CD4-positive, alpha-beta T cell treated with Interleukin-15 for 1 hour (primary cell): ENCODE measurements around the gene CNTF.
A peak's percentile ranks its signal among the peaks of the same experiment; 100 is the strongest.

Experiments
- DNase-seq: peaks from one replicate; pipeline ENCODE4 v3.0.0-alpha.2; 2020

CNTF gene

GRCh38 chr11:58647866-58648265 is 25.4 kb downstream of the CNTF start:
- DNase-seq = no peak

DNA sequence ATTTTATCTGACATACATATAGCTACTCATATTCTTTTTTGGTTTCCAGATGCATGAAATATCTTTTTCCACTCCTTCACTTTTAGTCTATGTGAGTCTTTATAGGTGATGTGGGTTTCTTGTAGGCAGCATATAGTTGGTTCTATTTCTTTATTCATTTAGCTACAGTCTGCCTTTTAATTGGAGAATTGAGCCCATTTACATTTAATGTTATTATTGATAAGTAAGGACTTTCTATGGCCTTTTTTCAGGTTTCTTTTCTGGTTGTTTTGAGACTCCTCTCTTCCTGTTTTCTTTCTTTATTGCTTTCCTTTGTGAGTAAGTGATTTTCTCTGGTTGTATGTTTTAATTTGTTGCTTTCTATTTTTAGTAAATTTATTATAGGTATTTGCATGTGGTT is 27.2 kb downstream of the CNTF start:
- DNase-seq = no peak

DNA sequence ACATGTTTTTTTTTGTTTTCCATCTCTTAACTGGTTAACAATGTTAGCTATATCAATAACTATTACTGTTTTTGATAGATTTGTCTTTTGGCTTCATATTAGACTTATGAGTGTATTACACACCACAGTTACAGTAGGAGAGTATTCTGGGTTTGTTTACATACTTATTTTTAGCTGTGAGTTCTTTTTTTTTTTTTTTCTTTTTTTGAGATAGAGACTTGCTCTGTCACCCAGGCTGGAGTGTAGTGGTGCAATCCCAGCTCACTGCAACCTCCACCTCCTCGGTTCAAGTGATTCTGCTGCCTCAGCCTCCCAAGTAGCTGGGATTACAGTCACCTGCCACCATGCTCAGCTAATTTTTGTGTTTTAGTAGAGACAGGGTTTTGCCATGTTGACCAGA is 28.0 kb downstream of the CNTF start:
- DNase-seq = no peak

GRCh38 chr11:58652726-58653280 is 30.3 kb downstream of the CNTF start:
- no peak for DNase-seq

- DNase-seq = peak; percentile 70
Measured at GRCh38 chr11:58654079-58654907, 31.8 kb downstream of the CNTF start.

GRCh38 chr11:58654908-58655296 is 32.4 kb downstream of the CNTF start:
- DNase-seq = no peak

DNA sequence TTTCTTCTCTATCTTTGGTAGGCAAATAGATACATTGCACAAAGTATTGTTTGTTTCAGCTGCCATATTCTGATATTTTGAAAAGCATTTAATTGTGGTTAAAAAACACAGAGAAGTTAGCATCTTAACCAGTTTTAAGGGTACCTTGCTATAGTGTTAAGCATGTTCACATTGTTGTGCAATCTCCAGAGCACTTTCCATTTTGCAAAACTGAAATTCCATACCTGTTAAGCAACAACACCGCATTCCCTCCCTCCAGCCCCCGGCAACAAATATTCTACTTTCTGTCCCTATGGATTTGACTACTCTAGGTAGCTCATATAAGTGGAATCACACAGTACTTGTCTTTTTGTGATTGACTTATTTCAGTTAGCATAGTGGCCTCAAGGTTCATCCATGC is 33.9 kb downstream of the CNTF start:
- DNase-seq = no peak

DNA sequence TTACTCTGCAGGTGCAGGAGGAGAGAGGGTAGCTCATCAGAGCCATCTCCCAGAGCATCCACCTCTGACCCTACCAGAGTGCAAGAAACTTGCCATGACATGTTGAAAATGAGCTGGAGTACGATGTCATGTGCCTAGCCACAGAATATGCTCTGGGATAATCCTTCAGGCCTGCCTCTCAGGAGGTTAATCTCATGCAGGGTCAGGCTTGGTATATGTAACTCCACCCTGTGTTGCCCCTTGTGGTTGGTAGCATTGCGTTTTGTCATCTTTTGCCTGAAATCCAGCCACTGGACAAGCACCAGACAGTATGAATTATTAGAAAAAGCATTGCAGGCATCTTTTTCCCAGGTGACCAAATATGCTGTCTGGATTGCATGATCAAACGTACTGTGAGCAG is 36.2 kb downstream of the CNTF start:
- no peak for DNase-seq

DNA sequence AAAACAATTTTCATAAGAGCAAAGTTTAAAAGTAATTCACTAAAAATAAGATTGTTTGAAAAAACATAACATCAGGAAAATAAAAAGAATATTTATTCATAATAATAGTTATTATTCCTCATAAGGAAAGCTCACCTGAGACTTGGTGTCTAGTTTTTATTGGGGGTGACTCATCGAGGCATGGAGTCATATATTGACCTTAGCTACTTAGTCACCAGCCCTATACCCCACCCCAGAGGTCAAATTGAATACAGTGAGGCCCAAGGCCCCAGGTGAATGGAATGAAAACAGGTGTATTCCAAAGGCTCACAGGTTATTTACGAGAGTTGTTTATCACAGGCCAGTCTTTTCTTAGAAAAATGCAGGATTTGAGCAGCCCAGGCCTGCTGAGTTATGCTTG is 36.9 kb downstream of the CNTF start:
- DNase-seq = no peak

DNA sequence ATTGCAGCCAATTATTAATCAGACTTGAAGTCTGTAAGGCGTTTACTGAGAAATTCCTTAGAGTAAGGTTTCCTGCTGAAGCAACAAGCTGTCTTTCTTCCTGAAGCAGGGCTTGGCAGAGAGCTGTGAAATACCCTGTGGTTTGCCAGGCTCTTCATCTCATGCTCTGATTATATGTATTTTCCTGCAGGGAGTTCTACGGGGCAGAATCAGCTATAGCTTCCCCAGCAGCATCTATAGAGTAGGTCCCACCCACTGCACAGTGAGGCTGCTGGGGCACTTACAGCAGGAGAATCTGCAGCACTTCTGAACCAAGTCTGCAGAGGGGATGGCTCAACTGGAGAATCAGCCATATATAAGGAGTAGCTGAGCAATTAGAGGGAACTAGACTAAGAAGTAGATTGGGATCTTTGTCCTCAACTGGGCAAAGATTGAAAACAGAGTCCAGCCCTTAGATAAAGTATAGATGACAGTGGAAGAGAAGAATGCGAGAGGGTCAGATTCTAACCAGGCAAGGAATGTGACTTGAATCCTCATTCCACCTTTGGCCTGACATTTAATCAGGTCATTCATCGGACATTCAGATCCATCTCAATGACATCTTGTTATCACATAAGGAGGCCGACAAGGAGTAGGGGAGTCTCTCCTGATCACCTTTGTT is 37.6 kb downstream of the CNTF start:
- DNase-seq = no peak

DNA sequence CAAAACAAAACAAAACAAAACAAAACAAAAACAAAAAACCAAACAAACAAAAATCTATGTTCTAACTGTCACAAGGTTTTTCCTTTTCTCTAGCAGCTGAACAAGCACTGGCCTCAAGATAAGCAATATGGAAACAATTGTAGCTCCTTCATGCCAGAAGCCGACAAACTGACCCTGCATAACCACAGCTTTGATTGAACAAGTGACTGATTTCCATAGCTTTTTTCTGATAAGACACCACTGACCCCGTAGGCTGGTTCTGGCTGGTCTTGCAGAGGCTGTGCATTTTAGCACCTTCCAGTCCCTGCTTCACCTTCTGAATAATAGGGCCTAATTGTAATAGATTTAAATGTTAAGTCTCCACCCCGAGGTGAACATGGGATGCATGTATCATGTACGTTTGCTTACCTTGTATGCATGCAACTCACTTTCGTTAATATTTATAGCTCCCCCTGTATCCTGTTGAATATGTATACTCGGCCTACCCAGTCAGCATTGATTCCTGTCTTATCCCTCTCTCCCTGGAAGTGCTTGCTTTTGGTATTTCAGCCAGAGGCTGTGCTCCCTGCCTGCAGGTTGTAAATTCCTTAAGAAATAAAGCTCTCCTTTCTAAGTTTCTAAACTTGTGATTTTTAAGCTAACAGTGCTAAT is 49.6 kb downstream of the CNTF start:
- DNase-seq = no peak

DNA sequence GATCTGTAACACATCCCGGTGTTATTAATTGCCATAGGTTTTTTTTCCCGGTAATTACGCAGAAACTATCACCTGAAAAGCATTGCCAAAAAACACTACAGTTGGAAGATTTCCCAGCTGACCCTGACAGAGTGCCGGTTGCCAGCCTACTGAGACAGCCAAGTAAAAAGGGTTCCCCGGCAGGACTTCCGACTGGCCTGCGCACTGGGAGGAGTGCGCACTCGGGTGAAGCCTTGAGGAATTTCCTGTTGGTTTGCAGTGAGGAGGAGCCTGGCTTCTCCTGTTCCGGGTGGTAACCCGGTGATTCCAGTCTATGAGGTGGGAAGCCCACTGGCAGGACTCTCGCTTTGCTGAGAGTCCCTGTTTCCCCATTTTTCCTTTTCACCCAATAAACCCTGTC is 52.1 kb downstream of the CNTF start:
- DNase-seq = no peak
